Right lobe of liver (tissue), 4 donors: Measurements from ENCODE around the gene PWWP2A.

ENCODE experiments used
- CTCF ChIP-seq, 4 donors: fragments of 200-600 bp in 3 of 4; fragments of 450-650 bp in 1 of 4; IDR thresholded peaks; one replicate each; pipeline versions ENCODE4 v1.5.1 to v1.8.0; 2016 to 2022; ENCODE audit warnings: antibody characterized with exemption in 4 of 4, mild to moderate bottlenecking in 2 of 4
- POLR2A ChIP-seq: fragments of 450-650 bp; IDR thresholded peaks from one replicate; pipeline ENCODE4 v1.6.1; 2017; ENCODE audit warnings: antibody characterized with exemption, mild to moderate bottlenecking
- donor health status: DM: no; HTN: no; CAD: no.
- donor health status: DM: no; HTN: no; CAD: no.
- donor health status: DM: no; HTN: yes; CAD: no.

- TF ChIP-seq CTCF (IDR thresholded peaks at IDR 0.05), result no peak
- no peak for TF ChIP-seq POLR2A
These were observed 35.1 kb downstream of the PWWP2A start for GRCh38 chr5:160084144-160084543.
